PC-3 (cell line): Measurements from ENCODE around the gene COPG2. TPM values are rescaled to one million over a fixed set of nuclear protein-coding genes. Genes with fewer than 3 reads are reported as not detected.

ENCODE experiments used
- ATAC-seq: fragments of 200-7000 bp; cut with Tn5 transposase; 2 replicates; pipeline ENCODE4 v1.9.1; 2020; ENCODE audit warnings: mild to moderate bottlenecking, moderate library complexity
- BruUV-seq: library from RNA; stranded (reverse); fragments of 400-500 nt; replicated peaks from 2 replicates; lab custom pipeline; 2021; lab: Mats Ljungman, UMichigan
- CTCF ChIA-PET: fragments of 300-600 bp; sonication (Branson Sonifier 250); formaldehyde crosslinking; loops from one replicate; lab custom pipeline; 2022; ENCODE audit warnings: antibody characterized with exemption; lab: Charles Lee
- POLR2A ChIA-PET: fragments of 300-600 bp; sonication (Branson Sonifier 250); formaldehyde crosslinking; loops from one replicate; lab custom pipeline; 2022; ENCODE audit warnings: antibody characterized with exemption; ENCODE audit not compliant: unreplicated experiment; lab: Charles Lee
- DNase-seq: peaks from one replicate; pipeline ENCODE4 v3.0.0-alpha.2; 2015
- H2AFZ ChIP-seq: fragments of 300-600 bp; sonication (generic); 2 replicates; pipeline ENCODE4 v1.6.0; 2016; ENCODE audit warnings: antibody characterized with exemption, low read length
- H3F3A ChIP-seq: fragments of 300-600 bp; sonication (generic); one replicate; pipeline ENCODE4 v1.6.0; 2017; ENCODE audit warnings: antibody characterized with exemption, low read length, control low read depth, mild to moderate bottlenecking; ENCODE audit not compliant: unreplicated experiment
- H3K27ac ChIP-seq: fragments of 300-600 bp; sonication (generic); 2 replicates; pipeline ENCODE4 v1.5.1; 2016; ENCODE audit warnings: mild to moderate bottlenecking, low read length
- H3K27me3 ChIP-seq: fragments of 300-600 bp; sonication (generic); 2 replicates; pipeline ENCODE4 v1.6.1; 2016; ENCODE audit warnings: low read length, mixed read lengths
- H3K36me3 ChIP-seq: fragments of 300-600 bp; sonication (generic); 2 replicates; pipeline ENCODE4 v1.6.1; 2016; ENCODE audit warnings: low read depth, mixed run types, low read length, mixed read lengths
- H3K4me1 ChIP-seq: fragments of 300-600 bp; sonication (generic); 2 replicates; pipeline ENCODE4 v1.5.1; 2016; ENCODE audit warnings: low read length; ENCODE audit not compliant: insufficient read depth
- H3K4me2 ChIP-seq: fragments of 300-600 bp; sonication (generic); 2 replicates; pipeline ENCODE4 v1.6.0; 2016; ENCODE audit warnings: low read length
- H3K4me3 ChIP-seq: fragments of 300-600 bp; sonication (generic); 2 replicates; pipeline ENCODE4 v1.5.1; 2016; ENCODE audit warnings: mild to moderate bottlenecking, low read length, mixed read lengths
- H3K79me2 ChIP-seq: fragments of 300-600 bp; sonication (generic); 2 replicates; pipeline ENCODE4 v1.6.1; 2017; ENCODE audit warnings: low read length, mixed read lengths
- H3K9ac ChIP-seq: fragments of 300-600 bp; sonication (generic); 2 replicates; pipeline ENCODE4 v1.6.0; 2016; ENCODE audit warnings: mild to moderate bottlenecking, low read length
- H3K9me2 ChIP-seq: fragments of 300-600 bp; sonication (generic); replicated peaks from 2 replicates; pipeline ENCODE4 v1.6.1; 2016; ENCODE audit warnings: mixed run types, low read length, mixed read lengths
- H3K9me3 ChIP-seq: fragments of 300-600 bp; sonication (generic); 2 replicates; pipeline ENCODE4 v1.6.1; 2016; ENCODE audit warnings: low read length, mixed read lengths
- H4K20me1 ChIP-seq: fragments of 300-600 bp; sonication (generic); 2 replicates; pipeline ENCODE4 v1.6.1; 2016; ENCODE audit warnings: low read length, mixed read lengths
- CTCF ChIP-seq: fragments of 300-600 bp; sonication (generic); conservative IDR thresholded peaks from 2 replicates; pipeline ENCODE4 v1.5.1; 2017; ENCODE audit warnings: antibody characterized with exemption, low read depth, mild to moderate bottlenecking, low read length
- EZH2 ChIP-seq: fragments of 300-600 bp; sonication (generic); IDR thresholded peaks from one replicate; pipeline ENCODE4 v1.6.1; 2017; ENCODE audit warnings: antibody characterized with exemption, mild to moderate bottlenecking, low read length; ENCODE audit not compliant: unreplicated experiment
- EZH2phosphoT487 ChIP-seq: fragments of 300-600 bp; sonication (generic); IDR thresholded peaks from 2 replicates; pipeline ENCODE4 v1.6.1; 2018; ENCODE audit warnings: mild to moderate bottlenecking, antibody characterized with exemption, low read length, borderline replicate concordance
- intact Hi-C: fragments of 100-400 bp; cut with micrococcal nuclease; formaldehyde crosslinking; loops from 2 replicates; pipeline ENCODE4 v1.9.0; 2023
- total RNA-seq: library from RNA; depleted of rRNA; stranded (reverse); fragments of >200 nt; gene quantifications from 2 replicates; pipeline ENCODE4 v1.2.3, GENCODE V29; 2014

COPG2 gene
- total RNA-seq, 1 experiment from 2014 or later = 9.1 TPM

GRCh38 chr7:130554481-130554880 lies 114.1 kb downstream of the COPG2 start:
- ATAC-seq = no peak
- H3K4me2 ChIP-seq = no peak overlapping the region
- no peak for DNase-seq

GRCh38 chr7:130553398-130554029 lies 115.0 kb downstream of the COPG2 start:
- Histone ChIP-seq H3K4me1 (no peaks in the 10 kb centered on the region), H3K27ac (no peak overlapping the region), H4K20me1 (no peaks in the 10 kb centered on the region), H3K27me3 (no peaks in the 10 kb centered on the region), H3F3A (no peaks in the 10 kb centered on the region), H3K4me2 (no peak overlapping the region), H3K4me3 (no peak overlapping the region), H3K9me2 (no peaks in the 10 kb centered on the region), H3K79me2 (no peaks in the 10 kb centered on the region), H3K9ac (no peak overlapping the region), H2AFZ (no peak overlapping the region), H3K36me3 (no peaks in the 10 kb centered on the region), H3K9me3 (no peaks in the 10 kb centered on the region)
- TF ChIP-seq CTCF (no peak), EZH2phosphoT487 (no peak), EZH2 (no peak)
- intact Hi-C loops = no loop called here
- ChIA-PET POLR2A (no interaction called here), CTCF (no interaction called here)
- DNase-seq (no peak), ATAC-seq (no peak)
- no TSS peak for BruUV-seq

More at GRCh38 chr7:130554481-130554880, 114.1 kb downstream of the COPG2 start:
- intact Hi-C loops = no loop called here
- no peaks in the 10 kb centered on the region for H3K79me2 ChIP-seq
- H2AFZ ChIP-seq = no peak overlapping the region
- H3K9ac ChIP-seq = no peak overlapping the region
- H3K36me3 ChIP-seq = no peaks in the 10 kb centered on the region
- H3K27me3 ChIP-seq = no peaks in the 10 kb centered on the region
- BruUV-seq = no TSS peak
- ChIA-PET POLR2A (no interaction called here), CTCF (no interaction called here)
- H3K9me3 ChIP-seq = no peaks in the 10 kb centered on the region
- no peak overlapping the region for H3K4me3 ChIP-seq
- H4K20me1 ChIP-seq = no peaks in the 10 kb centered on the region
- no peaks in the 10 kb centered on the region for H3K9me2 ChIP-seq
- no peaks in the 10 kb centered on the region for H3K4me1 ChIP-seq
- H3F3A ChIP-seq = no peaks in the 10 kb centered on the region
- no peak overlapping the region for H3K27ac ChIP-seq
- TF ChIP-seq EZH2 (no peak), CTCF (no peak), EZH2phosphoT487 (no peak)

- DNase-seq = no peak
- POLR2A ChIA-PET = no interaction called here
- Histone ChIP-seq H3K79me2 (no peaks in the 10 kb centered on the region), H3K9ac (no peak overlapping the region), H3K9me3 (no peaks in the 10 kb centered on the region), H3K4me2 (no peak overlapping the region), H3F3A (no peaks in the 10 kb centered on the region), H4K20me1 (no peaks in the 10 kb centered on the region), H3K27me3 (no peaks in the 10 kb centered on the region), H3K9me2 (no peaks in the 10 kb centered on the region), H3K27ac (no peak overlapping the region), H3K4me3 (no peak overlapping the region), H3K36me3 (0 out of 2 replicates have a peak, but pooled peaks cover 5% of the 10 kb centered on the region), H2AFZ (no peak overlapping the region), H3K4me1 (no peaks in the 10 kb centered on the region)
- no TSS peak for BruUV-seq
- no peak for ATAC-seq
- intact Hi-C loops = no loop called here
- CTCF ChIA-PET = no interaction called here
- TF ChIP-seq CTCF (no peak), EZH2 (no peak), EZH2phosphoT487 (no peak)
These were observed 124.2 kb downstream of the COPG2 start for GRCh38 chr7:130544356-130544755.
